Measurements from ENCODE around the gene SIAH2.

The SIAH2 gene

DNA sequence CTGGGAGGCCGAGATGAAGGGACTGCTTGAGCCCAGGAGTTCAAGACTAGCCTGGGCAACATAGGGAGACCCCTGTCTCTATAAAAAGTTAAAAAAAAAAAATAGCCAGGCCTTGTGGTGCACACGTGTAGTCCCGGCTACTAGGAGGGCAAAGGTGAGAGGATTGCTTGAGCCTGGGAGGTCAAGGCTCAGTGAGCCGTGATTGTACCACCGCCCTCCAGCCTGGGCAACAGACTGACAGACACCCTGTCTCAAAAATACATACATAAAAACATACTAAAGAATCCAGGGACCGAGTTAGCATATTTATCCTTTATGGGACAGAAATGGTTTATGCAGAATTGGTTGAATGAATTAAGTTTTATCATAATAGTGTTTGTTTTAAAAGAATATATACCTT lies 13.7 kb downstream of the SIAH2 start:
- in situ Hi-C loops (cut with HindIII; ENCODE audit: low sequenced_read_pairs), result no loop called here

GRCh38 chr3:150748684-150749047 lies 14.3 kb downstream of the SIAH2 start:
- in situ Hi-C loops (cut with HindIII; ENCODE audit: low sequenced_read_pairs), result no loop called here

DNA sequence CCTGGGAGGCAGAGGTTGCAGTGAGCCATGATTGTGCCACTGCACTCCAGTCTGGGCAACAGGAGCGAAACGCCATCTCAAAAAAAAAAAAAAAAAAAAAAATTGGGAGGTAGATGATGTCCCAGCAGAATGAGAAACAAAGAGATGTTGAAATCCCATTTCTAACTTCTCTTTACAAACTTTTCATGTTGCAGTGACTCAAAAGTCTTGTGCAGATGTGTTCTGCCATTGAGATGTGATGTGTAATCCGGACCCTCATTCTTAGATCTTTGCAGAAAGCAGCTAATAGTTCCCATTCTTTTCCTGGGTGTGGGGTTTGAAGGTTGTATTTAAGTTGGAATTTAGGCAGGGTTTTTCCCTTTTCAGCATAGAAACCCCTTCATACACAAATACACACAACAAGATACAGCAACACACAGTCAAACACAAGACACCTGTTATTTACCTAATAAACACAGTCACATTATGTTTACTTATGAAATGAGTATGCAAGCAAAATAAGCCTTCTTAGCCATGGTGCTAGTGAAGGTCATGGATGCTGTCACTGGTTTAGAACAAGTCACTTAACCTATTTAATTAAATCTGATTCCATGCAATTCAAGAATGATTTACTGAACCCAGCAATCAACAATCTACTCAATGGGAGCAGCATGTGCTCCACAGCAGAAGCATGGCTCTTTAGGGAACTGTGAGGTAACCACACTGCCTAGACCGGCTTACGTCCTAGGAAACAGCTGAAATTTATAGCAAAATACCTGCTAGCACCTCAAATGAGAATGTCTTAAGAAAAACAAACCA lies 14.9 kb downstream of the SIAH2 start:
- in situ Hi-C loops (cut with HindIII; ENCODE audit: low sequenced_read_pairs), result no loop called here

DNA sequence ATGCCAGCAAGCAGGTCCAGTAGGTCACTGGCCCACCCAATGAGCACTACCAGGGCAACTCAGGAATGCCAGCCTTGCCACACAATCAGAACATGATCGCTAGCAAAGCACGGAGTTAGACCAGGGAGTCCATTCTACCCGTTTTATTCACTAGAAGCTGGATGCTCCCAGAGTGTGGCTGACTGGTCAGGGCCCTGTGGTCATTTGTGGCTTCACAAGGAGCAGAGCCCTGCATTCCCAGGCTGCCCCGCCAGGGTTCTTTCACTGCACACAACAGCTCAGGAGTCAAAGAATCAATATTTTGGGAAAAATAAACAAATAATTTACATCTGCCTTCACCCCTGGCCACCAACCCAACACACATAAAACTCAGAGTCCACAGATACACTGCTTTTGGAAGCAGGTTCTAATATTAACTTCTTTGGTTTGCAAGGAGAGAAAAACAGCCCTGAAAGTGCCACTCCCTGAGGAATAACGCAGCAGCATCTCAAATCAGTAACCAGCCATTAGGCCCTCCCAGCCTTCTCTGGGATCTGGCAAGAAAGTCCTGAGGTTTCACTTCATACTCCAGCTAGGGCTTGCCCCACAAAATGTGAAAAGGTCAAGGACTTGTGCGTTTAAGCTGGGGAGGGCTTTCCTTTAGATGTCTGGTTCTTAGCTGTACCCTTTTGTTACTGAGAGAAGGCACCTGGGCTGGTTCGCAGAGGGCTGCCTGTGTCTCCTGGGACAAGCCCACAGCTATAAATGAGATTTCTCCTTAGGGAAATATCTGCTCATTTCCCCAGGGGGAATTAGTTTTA lies 16.0 kb downstream of the SIAH2 start:
- in situ Hi-C loops (cut with HindIII; ENCODE audit: low sequenced_read_pairs), result no loop called here

DNA sequence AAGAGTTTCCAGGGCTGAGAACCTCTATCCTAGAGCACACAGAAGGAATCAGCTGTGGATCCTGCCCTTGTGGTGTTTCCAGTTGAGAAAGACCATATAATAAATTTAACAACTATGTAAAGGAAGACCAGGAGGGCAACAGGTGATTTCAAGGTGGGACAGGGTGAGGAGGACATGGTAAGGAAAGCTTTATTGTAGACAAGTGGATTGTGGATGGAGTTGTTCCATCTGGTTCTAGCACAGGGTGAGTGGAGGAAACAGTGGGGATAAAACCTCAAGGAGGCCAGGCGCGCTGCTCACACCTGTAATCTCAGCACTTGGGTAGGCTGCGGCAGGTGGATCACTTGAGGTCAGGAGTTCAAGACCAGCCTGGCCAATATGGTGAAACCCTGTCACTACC lies 17.1 kb downstream of the SIAH2 start:
- in situ Hi-C loops (cut with HindIII; ENCODE audit: low sequenced_read_pairs), result no loop called here

DNA sequence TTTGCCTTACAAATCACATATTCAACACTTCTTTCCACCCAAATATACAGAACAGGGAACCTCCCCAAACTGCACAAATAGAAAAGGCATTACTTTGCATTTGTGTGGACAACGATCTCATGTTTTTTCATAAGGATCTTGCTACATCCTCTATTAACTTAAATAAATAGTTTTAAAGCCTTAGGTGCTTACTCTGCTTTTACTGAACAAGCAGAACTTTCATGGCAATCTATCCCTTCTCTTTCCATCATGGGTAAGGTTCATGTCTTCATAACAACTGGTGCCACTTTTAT lies 18.1 kb downstream of the SIAH2 start:
- in situ Hi-C loops (cut with HindIII; ENCODE audit: low sequenced_read_pairs), result no loop called here

DNA sequence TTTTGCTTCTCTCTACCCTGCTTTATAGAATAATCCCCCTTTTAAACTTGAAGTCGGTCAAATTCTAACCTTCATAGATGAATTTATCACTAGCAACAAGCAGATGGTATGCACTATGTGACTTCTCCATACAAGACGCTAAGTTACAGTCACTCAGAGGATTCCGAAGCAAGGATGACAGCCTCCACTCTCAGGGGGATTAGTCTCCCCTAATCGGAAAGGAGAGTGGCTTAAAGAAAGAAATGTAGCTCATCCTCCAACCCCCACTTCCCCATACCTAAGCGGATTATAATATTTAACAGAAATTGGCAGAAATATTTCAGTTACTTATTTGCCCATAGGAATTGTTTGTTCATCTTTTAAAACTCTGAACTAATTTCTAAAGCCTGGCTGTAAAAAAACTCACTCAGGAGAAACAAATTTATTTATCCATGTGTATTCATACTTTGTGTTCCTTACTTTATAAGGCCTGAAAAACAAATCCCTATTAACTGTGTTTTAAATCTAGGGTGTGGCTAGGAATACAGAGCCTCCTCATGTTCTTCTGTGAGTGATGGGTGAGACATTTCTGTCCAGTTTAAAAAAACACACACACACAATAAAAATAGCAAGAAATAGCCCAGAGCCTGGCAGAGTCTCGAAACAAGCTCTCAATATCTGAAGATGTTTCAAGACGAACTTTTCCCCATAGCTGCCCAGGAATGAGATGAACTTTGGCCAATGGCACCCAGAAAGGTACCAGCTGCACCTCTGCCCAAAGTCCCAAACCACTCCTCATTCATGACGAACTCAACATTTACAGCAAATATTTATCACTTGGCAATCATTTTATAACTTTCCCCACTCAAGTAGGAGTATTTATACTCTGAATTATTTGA lies 18.7 kb downstream of the SIAH2 start:
- in situ Hi-C loops (cut with HindIII; ENCODE audit: low sequenced_read_pairs), result no loop called here

DNA sequence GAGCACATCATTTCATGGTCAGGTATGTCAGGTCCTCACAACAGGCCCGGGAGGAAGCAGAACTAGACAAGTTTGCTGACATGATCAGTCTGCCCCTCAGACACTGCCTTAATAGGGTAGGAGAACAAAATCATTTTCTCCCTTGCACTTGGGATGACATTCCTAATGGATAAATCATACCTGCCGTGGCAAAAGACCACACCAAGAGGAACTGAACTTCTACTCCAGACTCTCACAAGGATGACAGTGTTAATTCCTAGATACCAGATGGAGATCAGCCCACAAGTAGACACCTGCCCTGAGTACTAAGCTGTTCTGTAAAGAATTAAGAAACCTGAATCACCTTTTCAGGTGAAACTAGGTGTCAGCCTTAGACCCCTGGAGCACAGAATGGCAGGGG lies 19.5 kb downstream of the SIAH2 start:
- in situ Hi-C loops (cut with HindIII; ENCODE audit: low sequenced_read_pairs), result no loop called here

DNA sequence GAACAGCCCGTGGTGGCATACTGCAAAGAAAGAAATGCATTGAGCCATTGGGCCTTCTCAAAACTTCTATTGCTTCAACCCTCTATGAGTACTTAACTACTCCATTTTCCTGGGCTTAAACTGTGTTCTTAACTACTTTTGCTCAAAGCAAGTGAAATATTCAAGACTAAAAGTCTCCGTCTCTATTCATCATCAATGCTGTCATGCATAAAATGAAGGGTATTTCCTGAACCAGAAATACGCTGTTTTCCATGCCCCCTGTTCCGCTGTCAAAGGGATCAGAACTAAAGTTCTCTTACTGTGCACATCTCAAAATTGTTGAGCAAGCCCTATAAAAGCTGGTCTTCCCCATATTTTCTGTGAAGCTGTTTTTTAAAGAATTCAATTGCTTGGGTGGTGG lies 20.3 kb downstream of the SIAH2 start:
- in situ Hi-C loops (cut with HindIII; ENCODE audit: low sequenced_read_pairs), result no loop called here

- in situ Hi-C loops (cut with HindIII; ENCODE audit: low sequenced_read_pairs), result no loop called here
Measured at GRCh38 chr3:150742141-150742523, 20.8 kb downstream of the SIAH2 start.

- in situ Hi-C loops (cut with HindIII; ENCODE audit: low sequenced_read_pairs), result no loop called here
Measured at GRCh38 chr3:150741497-150742140, 21.4 kb downstream of the SIAH2 start.

GRCh38 chr3:150740733-150741496 lies 22.1 kb downstream of the SIAH2 start:
- in situ Hi-C loops (cut with HindIII; ENCODE audit: low sequenced_read_pairs), result no loop called here

DNA sequence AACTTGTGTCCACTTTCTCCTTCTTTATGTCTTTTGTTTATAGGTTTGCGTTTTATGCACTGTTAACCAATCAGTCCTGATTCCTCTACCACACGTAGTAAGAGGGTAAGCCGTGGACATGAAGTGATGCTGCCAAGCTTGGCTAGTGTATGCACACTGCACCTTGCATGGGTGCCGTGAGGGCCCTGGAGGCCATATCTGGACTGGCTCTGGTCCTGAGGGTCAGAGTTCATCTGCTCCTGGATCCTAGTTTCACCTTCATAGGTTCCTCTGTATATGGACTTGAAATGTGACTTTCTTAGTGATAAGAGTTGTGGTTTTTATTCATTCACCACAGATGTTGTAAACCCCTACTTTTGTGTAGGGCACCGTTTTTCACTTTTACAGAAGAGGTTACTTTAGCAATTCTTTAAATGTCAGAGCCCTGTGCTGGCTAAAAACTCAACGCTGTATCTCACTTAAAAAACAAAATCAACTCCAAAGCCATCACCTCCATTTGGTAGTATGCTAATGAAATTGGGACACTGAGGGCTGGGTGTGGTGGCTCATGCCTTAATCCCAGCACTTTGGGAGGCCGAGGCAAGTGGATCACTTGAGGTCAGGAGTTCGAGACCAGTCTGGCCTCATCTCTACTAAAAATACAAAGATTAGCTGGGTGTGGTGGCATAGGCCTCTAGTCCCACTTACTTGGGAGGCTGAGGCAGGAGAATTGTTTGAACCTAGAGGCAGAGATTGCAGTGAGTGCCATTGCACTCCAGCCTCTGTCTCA lies 22.9 kb downstream of the SIAH2 start:
- in situ Hi-C loops (cut with HindIII; ENCODE audit: low sequenced_read_pairs), result no loop called here

DNA sequence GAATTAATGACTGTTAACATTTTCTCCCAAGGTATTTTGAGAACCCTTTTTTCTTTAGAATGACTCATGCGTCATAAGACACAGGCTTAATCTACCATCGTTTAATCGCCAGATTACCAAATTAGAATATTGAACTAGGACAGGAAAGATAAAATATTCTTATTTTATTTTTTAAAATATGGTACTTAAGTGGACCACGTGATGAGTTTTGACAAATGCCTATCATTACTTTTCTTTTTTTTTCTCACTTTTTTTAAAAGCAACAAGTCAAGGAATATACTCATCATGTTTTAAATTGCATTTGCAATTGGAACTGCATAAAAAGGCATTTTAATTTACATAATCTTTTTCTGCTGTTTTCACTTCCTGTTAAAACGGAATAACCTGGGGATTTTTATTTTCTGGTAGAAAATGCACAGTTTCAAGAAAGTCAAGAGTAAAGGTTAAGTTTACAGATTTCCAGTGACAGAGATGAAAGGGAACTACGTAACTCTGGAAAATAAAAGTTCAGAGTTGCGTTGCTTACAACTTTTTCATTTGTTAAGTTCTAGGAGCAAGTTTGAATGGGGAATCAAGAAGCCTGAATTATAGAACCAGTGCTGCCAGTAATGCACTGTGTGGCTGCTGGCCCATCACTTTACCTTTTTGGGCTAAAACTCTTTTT lies 23.6 kb downstream of the SIAH2 start:
- in situ Hi-C loops (cut with HindIII; ENCODE audit: low sequenced_read_pairs), result no loop called here

DNA sequence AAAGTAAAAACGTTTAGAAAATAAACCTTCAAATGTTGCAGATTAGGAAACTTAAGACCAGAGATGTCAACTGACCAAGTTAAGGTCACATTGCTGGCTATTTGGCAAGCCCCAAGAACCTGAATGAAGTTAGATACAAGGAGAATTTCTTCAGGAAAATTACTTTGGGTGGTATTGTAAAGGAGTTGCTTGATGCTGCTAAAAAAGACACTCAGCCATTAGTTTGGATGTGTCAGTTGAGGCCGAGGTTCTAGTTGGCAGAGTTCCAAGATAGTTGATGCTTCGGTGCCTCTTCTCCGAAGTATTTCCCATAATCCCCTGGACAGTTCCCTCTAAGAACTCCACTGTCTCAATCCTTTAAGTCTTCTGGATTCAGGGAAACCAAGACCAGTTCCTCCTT lies 24.3 kb downstream of the SIAH2 start:
- in situ Hi-C loops (cut with HindIII; ENCODE audit: low sequenced_read_pairs), result no loop called here

DNA sequence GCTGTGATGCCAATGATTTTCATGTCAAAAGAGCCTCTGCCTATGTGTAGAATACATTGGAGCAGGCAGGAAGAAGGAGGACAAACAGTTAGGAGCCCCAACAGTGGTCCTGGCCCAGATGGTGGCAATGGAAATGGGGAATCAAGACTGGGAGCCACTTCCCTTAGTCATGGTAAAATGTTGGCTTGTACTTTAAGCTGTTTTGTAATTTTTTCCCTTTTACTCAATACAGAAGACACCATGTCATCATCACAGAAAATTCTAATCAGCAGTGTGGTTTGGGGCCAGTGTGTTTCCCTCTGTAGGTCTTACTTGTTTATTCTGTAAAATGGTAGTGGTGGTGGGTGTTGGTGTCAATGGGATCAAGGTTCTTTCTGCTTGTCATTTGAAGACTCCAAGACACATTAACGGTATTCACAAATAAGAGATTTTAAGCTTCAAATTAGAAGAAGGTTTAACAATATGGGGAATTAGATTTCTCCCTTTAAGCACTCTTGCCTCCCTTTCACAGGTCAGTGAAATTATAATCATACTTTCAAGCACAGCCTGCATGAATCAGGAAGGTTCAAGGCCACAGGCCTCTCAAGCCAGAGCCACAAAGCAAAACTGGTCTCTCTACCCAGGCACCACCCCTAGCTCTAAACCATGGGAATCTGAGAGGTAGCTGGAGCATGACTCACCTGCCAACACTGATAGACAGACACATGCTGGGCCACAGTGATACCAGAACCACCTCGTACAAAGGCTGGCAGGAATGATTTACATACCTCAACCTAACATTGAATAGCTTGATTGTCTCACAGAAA lies 24.9 kb downstream of the SIAH2 start:
- in situ Hi-C loops (cut with HindIII; ENCODE audit: low sequenced_read_pairs), result no loop called here

DNA sequence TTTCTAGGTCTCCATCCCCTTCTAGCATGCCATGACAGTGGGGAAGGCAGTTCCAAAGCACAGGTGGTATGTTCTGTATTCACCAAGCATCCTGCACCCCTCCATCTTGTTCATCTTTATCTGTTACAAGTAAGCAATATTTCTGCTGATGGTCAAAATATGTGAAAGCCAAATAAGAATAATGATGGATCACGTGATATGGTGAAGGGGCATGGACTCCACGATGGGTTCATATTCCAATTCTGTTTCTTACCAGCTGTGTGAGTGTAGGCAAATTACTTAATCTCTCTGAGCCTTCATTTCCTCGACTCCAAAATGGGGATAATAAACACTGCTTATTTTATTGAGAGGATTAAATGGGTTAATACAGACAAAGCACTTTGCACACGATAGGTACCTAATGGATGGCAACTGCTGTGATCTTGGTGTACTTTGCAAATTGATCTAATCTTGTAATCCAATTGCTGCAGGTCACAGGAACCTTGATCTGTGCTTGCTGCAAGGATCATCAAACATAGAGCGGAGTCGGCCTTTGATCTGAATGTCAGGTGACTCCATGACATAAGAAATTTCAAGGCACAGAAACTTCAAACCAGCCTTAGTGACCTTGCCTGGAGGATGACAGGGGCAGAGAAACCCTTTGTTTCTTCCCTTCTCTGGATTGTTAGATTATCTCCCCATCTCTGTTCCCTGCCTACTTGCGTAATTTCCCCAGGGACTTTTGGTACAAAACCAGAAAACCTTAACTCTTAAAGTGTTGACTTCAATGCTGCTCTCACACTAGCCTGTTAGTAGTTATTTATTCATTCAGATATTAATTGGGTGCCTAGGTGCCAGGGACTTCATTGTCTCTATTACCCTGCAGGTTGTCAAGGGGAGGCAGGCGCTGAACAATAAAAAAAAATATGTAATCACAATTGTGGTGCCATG lies 25.8 kb downstream of the SIAH2 start:
- in situ Hi-C loops (cut with HindIII; ENCODE audit: low sequenced_read_pairs), result no loop called here

Measured in DLD1 (cell line).